Lower leg skin (tissue), 3 donors: ENCODE results near the gene EIF4G1.

Experiments used
- CTCF ChIP-seq, 3 donors: fragments of 450-650 bp; IDR thresholded peaks; one replicate each; pipeline ENCODE4 v1.5.1; 2016; ENCODE audit warnings: antibody characterized with exemption in 3 of 3, mild to moderate bottlenecking in 3 of 3, moderate library complexity in 2 of 3
- POLR2A ChIP-seq, 2 donors: fragments of 450-650 bp; IDR thresholded peaks; one replicate each; pipeline ENCODE4 v1.6.1; 2016 to 2017; ENCODE audit warnings: antibody characterized with exemption in 2 of 2, mild to moderate bottlenecking in 1 of 2, moderate library complexity in 1 of 2

- TF ChIP-seq CTCF (IDR thresholded peaks at IDR 0.05): no peak
- no peak for TF ChIP-seq POLR2A (IDR thresholded peaks at IDR 0.05)
These were observed 52.3 kb downstream of the EIF4G1 start for GRCh38 chr3:184366619-184367289.
